NCI-H2227 (cell line): Measurements from ENCODE around the gene SERPINI1.

Source experiments
- DNase-seq: peaks from one replicate; lab custom pipeline; 2025; ENCODE audit not compliant: unreplicated experiment; lab: John Stamatoyannopoulos, UW

The SERPINI1 gene

DNA sequence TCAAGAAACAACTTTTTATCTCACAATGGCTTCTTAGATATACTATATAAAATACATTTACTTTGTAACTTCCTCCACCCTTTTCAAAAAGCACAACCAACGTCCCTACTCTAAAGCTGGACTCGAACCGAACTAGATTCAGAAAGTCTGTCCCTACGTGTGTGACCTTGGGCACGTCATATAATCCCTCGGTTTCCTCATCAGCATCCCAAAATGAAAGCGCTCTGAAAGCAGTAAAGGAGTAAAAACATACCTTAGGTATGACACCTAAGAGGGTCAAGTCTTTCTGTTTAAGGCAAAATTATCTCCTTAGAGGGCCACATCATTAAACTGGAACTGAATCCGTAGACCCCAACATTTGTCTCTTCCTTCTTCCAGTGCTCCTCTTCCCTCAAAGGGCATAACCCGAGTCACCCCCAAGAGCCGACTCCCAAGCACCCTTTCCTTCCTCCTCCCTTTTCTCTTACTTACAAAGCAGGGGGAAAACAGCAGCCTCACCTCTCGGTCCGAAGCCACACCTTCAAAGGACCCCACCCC lies 1.5 kb upstream of the SERPINI1 start:
- DNase-seq = peak; percentile 32

- peak; percentile 99 for DNase-seq
Observed at GRCh38 chr3:167734498-167735232, 856 bp upstream of the SERPINI1 start, which contains the start of gene PDCD10. PDCD10 (minus strand) TSS chr3:167734892; CDS start chr3:167720157, 14,735 bp downstream.

- no peak for DNase-seq
Observed at GRCh38 chr3:167736264-167736787, 805 bp downstream of the SERPINI1 start.

GRCh38 chr3:167736997-167737396 lies 1.5 kb downstream of the SERPINI1 start:
- no peak for DNase-seq

GRCh38 chr3:167738037-167738436 lies 2.5 kb downstream of the SERPINI1 start:
- DNase-seq = no peak

GRCh38 chr3:167739190-167739810 lies 3.8 kb downstream of the SERPINI1 start:
- no peak for DNase-seq

DNA sequence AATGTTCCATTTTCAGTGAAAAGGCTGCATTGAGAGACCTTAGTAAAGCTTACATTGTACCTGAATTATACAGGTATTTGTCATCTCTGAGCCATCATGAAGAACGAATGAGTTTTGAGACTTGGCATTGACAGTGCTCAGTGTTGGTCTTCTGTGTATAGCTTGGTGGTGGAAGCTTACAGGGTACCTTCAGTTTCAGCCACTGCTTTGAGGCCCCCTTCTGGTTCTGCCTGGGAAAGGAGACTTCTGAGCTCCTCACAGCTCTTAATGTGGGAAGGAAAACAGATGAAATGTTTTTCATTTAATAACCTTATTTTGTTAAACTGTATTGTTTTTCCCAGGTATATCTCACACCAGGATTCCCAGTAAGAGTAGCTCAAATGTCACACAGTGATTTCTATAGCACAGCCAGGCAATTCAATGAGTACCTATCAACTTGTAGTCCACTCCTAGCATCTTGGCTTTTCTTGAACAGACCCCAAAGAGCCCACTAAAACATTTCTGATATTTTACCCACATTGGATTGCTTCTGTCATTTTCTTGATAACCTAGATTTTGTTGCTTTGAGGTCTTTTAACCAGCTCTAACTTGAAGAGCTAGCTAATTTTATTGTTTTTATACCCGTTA lies 5.6 kb downstream of the SERPINI1 start:
- peak; percentile 29 for DNase-seq

GRCh38 chr3:167742338-167742737 lies 6.8 kb downstream of the SERPINI1 start:
- no peak for DNase-seq

DNA sequence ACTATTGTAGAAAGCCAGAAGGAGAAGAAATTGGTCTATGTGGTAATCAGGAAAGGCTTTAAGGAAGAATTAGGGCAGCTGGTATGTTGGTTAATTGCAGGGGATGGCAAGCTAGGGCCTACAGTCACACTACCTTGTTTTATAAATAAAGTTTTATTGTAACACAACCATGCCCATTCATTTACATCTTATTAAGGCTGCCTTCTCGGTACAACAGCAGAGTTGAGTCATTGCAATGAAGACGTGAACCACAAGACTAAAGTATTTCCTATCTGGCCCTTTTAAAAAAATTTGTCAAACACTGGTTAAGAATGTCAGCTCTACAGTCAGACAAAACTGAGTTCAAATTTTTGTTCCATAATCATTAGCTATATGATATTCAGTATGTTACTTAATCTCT lies 8.3 kb downstream of the SERPINI1 start:
- DNase-seq = no peak

GRCh38 chr3:167749209-167749608 lies 13.7 kb downstream of the SERPINI1 start:
- DNase-seq = no peak

DNA sequence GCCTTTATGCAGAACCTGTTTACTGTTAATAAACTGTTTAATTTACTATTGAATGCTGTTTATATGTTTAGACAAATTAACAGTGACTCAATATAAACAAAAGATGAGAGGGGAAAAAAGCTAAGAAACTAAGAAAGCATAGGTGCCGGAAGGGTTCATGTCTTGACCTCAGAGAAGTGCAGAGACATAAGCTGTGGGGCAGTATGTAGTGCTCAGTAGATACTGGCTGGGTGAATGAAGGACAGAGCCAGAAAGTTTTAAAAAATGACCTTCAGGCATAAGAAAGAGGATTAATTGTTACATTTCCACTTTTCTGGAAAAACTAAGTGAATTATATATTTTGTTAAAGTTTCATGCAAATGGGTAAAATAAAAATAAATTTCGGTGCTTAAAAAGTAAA lies 14.2 kb downstream of the SERPINI1 start:
- DNase-seq = no peak

DNA sequence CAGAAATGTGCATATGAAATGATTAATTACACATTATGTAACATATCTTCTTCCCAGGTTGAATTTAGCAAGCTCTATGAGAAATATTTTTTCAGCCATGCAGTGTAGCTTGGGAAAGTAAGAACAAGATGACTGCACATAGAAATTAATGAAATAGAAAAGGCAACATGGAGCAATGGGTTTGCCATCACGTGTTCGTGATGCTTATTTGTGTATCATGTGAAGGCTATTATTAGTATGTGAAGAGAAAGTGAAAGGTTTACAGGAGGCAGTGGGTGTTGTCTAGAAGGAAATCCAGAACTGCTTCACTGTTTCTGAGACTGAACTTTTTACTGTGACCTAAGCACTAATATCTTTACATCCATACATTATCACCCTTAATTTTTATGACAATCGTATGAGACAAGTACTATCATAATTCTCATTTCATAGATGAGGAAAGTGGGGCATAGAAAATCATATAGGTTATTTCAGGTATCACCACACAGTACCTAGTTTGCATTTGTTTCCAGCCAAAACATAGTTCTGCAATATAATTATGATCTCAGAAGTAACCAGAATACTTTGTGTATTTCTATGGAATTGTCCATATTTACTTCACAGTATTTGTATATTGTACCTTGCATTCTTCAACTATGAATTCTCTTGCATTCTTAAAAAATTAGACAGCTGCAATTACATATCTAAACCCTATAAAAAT lies 14.9 kb downstream of the SERPINI1 start:
- DNase-seq = no peak

DNA sequence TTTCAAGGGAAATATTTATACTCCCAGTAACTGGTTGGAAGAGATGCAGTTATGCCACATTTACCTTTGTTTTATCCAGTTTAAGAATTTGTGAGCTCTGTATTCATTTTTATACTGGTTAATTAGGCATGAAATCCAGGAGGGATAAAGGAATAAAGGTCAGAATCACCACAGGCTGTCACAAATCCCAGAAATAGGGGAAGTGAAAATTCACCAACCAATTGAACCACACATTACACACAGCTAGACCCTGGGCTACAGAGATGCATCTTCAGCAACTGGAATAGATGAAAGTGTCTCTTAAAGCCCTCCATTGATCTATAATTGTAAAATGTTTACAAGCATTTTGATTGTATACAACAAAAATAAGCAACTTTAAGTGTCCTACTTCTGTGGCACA lies 18.5 kb downstream of the SERPINI1 start:
- no peak for DNase-seq

DNA sequence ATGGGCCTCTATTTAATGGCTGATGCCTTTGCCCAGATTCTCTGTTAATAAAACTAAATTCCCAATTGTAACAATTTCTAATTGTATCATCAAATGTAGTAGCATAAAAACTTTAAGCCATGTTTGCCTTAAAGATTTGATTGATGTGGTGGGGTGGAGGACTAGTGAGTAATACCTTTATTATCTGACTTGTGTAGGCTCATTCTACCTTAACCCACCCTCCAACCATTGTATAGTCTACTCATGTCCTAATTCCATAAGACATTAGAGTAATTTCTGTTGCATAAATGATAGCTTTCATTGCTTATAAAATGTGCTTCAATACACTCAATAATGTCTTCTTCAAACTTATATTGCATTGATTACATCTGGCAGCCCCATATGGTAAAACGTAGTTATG lies 25.8 kb downstream of the SERPINI1 start:
- DNase-seq = no peak

DNA sequence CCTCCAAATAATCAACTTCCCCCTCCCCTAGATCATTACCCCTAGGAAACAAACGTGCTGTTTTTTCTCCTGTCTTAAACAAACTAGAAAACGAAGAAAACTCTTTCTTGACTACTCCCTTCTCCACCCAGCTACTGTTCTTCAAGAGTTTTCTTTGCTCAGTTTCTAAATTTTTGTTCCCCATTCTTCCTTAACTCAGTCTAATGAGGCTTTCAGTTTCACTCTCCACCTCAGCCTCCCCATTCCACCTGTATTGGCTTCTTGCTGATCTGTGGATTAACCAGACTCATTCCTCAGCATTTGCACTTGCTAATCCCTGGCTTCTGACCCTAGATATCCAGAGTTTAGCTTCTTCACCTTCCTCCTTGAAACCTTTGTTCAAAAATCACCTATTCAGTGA lies 26.8 kb downstream of the SERPINI1 start:
- DNase-seq = no peak

GRCh38 chr3:167772992-167773391 lies 37.5 kb downstream of the SERPINI1 start:
- DNase-seq = no peak

- no peak for DNase-seq
Observed at GRCh38 chr3:167773584-167773983, 38.1 kb downstream of the SERPINI1 start.

DNA sequence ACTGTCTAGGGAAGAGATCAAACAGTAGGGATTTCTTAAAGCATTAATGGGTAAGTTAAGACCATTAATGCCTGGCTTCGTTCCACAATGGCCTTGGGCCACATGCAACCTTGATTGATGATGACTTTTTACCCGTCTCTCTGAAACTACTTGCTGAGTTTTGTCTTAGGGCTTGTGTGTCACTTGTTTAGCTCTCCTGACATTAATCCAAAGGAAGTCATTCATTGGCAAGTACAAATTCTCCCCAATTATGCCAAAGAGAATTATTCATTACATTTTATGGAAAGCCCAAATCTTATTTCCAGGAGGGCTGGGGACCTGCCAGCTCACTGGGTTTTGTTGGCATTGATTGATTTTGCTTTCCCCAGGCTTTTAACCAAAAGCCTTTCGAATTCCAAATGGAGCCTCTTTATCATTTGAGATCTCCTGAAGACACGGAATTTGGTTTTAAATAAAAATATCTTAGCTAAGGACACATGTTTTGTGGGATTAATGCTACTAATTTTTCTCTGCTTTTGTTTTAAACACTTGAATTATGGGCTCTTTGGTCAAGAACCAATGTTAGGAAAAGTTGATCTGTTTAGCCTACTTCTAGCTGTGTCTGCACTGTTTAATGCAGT lies 40.7 kb downstream of the SERPINI1 start:
- no peak for DNase-seq

DNA sequence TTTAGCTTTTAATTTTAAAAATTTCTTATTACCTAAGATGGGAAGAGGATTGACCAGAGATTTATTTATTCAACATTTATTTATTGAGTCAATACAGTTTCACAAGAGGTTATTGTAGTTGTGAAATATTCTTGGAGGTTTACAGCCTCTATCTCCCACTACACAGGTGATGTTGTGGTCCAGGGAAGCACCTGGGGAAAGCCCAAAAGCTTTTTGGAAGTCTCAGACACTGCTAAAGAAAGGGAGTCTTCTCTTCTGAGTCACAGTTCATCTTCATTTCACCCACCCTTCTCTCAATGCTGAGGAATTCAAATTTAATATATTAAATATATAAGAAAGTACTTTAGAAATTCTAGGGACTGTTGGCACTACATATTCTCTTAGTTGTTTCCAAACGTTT lies 41.8 kb downstream of the SERPINI1 start:
- DNase-seq = no peak

GRCh38 chr3:167780214-167780883 lies 44.8 kb downstream of the SERPINI1 start:
- DNase-seq = no peak
